Type B pancreatic cell (in vitro differentiated cells): ENCODE data around the gene TNFRSF6B. TPM values are rescaled to one million over a fixed set of nuclear protein-coding genes. Genes with fewer than 3 reads are reported as not detected.

Experiments
- DNase-seq: peaks from one replicate; pipeline ENCODE4 v3.0.0; 2021; ENCODE audit warnings: mixed read lengths; ENCODE audit not compliant: unreplicated experiment; ENCODE audit errors: extremely low spot score
- H3K27ac Mint-ChIP-seq: 2 replicates; pipeline ENCODE4 v1.8.0; 2021; ENCODE audit warnings: mild to moderate bottlenecking, mixed read lengths
- H3K27me3 Mint-ChIP-seq: 2 replicates; pipeline ENCODE4 v1.8.0; 2021; ENCODE audit warnings: mixed read lengths
- H3K36me3 Mint-ChIP-seq: 2 replicates; pipeline ENCODE4 v1.8.0; 2021; ENCODE audit warnings: mixed read lengths
- H3K4me1 Mint-ChIP-seq: one replicate; pipeline ENCODE4 v1.8.0; 2021; ENCODE audit warnings: mixed read lengths; ENCODE audit not compliant: unreplicated experiment
- H3K4me3 Mint-ChIP-seq: 2 replicates; pipeline ENCODE4 v1.8.0; 2021; ENCODE audit warnings: mild to moderate bottlenecking, mixed read lengths
- H3K9me3 Mint-ChIP-seq: 2 replicates; pipeline ENCODE4 v1.8.0; 2021; ENCODE audit warnings: mixed read lengths
- total RNA-seq: library from RNA; stranded (reverse); gene quantifications from 2 replicates; pipeline ENCODE4 v1.2.1, GENCODE V29; 2021; ENCODE audit warnings: low replicate concordance
- TF ChIP-seq, protein P1 (sequence below): fragments of 200-600 bp; sonication (generic); conservative IDR thresholded peaks from 2 replicates; pipeline ENCODE4 v1.5.0; 2021; ENCODE audit warnings: antibody characterized with exemption, mild to moderate bottlenecking

Gene TNFRSF6B
- total RNA-seq, 1 donor from 2014 or later, result not detected

DNA sequence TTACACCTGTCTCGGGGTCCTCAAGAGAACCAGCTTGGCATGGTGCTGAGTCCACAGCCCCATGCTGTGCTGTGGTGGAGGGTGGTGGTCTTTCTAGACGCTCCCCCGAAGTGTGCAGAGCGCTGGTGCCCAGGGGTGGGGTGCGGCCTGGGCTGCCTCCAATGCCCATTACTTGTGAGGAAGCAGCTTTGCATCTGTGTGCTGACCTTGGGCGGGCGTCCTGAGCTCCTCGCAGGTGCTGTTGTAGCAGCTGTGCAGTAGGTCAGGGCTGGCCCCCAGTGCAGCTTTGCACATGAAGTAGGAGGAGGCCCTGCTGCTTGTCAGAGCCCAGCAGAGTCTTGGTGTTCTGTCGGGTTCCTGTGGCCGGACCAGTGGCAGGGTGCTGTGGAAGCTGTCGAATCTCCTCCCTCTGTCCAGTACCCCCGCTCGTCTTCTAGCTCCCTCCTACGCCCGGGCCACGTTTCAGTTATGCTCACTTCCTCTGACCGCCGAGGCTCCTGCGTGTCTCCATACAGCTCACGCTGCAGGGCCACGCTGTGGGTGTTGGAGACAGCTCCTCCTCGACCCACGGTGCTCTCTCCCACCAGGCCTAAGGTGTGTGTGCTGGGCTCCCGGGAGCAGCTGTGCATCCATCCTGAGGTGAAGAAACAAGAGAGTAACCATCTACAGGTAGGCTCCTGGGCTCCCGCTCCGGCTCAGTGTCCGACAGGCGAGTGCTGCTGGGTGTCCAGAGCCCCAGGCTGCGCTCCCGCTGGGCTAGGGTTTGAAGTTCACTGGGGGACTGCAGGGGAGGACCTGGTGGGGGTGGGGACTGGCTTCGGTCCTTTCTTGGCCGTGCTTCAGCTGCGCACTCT lies 34.3 kb upstream of the TNFRSF6B start:
- Mint-ChIP-seq H3K4me3 (no peak overlapping the region), H3K36me3 (no peaks in the 10 kb centered on the region), H3K27me3 (no peaks in the 10 kb centered on the region), H3K9me3 (no peaks in the 10 kb centered on the region), H3K4me1 (peaks cover 19% of the 10 kb centered on the region), H3K27ac (no peak overlapping the region)
- TF ChIP-seq, protein P1, sequence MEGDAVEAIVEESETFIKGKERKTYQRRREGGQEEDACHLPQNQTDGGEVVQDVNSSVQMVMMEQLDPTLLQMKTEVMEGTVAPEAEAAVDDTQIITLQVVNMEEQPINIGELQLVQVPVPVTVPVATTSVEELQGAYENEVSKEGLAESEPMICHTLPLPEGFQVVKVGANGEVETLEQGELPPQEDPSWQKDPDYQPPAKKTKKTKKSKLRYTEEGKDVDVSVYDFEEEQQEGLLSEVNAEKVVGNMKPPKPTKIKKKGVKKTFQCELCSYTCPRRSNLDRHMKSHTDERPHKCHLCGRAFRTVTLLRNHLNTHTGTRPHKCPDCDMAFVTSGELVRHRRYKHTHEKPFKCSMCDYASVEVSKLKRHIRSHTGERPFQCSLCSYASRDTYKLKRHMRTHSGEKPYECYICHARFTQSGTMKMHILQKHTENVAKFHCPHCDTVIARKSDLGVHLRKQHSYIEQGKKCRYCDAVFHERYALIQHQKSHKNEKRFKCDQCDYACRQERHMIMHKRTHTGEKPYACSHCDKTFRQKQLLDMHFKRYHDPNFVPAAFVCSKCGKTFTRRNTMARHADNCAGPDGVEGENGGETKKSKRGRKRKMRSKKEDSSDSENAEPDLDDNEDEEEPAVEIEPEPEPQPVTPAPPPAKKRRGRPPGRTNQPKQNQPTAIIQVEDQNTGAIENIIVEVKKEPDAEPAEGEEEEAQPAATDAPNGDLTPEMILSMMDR, result no peak
- no peak for DNase-seq

DNA sequence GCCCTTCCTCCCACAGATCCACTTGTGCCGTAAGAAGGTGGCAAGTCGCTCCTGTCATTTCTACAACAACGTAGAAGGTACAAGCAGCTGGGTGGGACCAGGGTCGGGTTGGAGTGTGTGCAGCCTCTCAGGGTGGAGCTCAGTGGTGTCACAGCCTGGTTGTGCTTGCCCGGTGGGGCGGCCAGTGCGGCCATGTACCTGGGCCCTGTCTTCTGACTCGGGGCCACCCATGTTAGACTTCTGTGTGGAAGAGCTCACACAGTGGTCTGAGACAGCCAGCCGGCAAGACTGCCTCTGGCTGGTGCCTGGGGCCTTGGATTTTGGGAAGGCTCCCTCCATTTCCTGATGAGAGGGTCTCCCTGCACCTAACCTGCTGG lies 33.7 kb upstream of the TNFRSF6B start:
- peaks cover 19% of the 10 kb centered on the region for H3K4me1 Mint-ChIP-seq
- DNase-seq, result no peak
- H3K4me3 Mint-ChIP-seq, result no peak overlapping the region
- no peaks in the 10 kb centered on the region for H3K9me3 Mint-ChIP-seq
- no peaks in the 10 kb centered on the region for H3K27me3 Mint-ChIP-seq
- TF ChIP-seq, protein P1, result no peak
- H3K36me3 Mint-ChIP-seq, result no peaks in the 10 kb centered on the region
- no peak overlapping the region for H3K27ac Mint-ChIP-seq

DNA sequence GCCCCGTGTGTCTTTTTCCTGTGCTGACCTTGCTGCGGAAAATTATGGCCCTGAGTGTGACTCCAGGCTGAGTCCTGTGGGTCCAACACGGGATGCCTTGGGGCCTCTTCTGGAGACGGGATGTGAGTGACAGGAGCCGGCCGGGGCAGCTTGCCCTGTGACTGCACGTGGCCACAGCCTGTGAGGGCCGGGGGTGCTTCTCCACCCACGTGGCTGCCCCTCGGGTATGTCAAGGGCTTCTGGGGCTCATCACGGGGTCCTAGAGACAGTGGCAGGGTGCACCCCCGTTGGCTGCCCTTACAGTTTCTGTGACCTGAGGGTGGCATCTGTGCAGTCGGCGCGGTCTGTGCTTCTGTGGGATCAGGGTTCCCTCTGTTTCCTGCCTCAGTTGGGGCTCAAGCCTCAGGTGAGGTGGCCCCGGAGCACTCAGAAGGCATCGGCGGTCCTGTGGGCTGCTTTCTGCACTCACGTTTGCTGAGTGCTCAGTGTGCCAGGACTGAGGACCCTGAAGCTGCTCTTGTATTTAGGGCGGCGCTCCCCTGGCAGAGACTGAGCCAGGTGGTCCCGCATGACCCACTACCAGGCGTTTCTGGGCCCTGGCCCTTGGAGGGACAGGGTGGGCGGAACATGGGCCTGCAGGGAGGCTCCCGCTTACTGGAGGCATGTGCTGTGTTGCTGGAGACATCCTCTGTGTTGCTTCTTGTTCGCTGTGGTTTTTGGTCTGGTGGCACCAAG lies 33.0 kb upstream of the TNFRSF6B start:
- H3K27me3 Mint-ChIP-seq, result no peaks in the 10 kb centered on the region
- H3K27ac Mint-ChIP-seq, result no peak overlapping the region
- no peaks in the 10 kb centered on the region for H3K9me3 Mint-ChIP-seq
- no peak for DNase-seq
- TF ChIP-seq, protein P1, result no peak
- H3K4me3 Mint-ChIP-seq, result no peak overlapping the region
- H3K4me1 Mint-ChIP-seq, result peaks cover 17% of the 10 kb centered on the region
- H3K36me3 Mint-ChIP-seq, result peaks cover 5% of the 10 kb centered on the region

DNA sequence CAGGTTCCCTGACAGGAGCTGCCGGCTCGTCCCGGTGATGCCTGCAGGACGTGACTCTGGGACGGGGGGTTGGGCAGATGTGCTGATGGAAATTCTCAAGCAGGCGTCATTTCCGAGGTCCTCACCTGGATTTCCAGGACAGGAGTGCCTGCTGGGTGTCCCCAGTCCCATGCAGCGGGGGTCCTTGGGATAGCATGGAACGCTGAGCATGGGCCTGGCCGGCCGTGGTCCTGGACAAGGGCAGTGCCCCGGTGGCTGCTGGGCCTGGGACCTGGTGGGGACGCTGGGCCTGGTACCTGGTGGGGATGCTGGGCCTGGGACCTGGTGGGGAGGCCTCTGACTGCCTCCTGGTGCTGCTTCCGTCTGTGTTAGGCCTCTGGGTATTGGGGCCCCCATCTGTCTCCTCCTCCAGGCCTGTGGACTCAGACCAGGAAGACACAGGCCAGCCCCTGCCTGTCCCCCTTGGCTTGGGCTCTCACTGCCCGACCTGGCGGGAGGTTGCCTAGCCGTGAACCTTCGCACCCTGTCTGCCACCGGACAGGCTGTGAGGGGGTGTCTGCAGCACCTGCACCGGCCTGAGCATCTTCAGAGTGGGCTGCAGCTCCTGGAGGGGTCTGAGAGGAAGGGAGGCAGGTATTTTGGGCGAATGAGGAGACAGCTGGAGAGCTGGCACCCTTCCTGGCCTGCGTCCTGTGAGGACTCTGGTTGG lies 32.2 kb upstream of the TNFRSF6B start:
- Mint-ChIP-seq H3K4me3 (no peak overlapping the region), H3K4me1 (peaks cover 11% of the 10 kb centered on the region), H3K36me3 (peaks cover 9% of the 10 kb centered on the region), H3K27me3 (no peaks in the 10 kb centered on the region), H3K27ac (no peak overlapping the region), H3K9me3 (no peaks in the 10 kb centered on the region)
- TF ChIP-seq, protein P1, result no peak
- no peak for DNase-seq

DNA sequence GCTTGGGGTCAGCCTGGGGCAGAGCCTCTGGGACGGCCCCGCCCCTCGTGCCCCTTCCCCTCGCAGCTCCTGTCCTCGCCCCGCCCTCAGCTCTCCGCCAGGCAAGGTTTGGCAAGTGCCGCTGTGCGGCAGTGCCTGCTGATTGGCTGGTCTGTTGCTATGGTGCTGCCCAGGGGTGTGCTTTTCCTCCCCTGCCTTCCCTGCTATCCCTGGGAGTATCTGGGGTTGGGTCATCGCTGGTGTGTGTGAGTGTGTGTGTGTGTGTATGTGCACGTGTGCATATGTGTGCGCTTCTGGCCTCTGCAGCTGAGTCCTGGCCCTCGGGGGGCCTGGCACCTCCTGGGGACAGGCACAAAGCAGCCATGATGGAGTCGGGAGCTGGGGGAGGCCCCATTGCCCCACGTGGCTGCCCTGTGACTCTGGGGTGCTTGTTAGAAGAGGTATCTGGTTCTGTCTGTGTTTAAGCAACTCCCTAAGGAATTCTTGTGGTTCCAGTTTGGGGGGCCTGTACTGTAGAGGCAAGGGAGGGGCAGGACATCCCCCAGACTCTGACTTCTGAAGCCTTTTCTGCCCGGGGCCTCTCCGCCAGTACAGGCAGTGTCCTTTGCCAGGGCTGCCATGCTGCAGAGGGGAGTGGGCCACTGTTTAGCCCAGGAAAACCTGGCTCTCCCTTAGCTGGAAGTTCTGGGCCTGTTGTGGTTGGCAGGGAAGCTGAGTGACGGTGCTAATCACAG lies 31.4 kb upstream of the TNFRSF6B start:
- H3K9me3 Mint-ChIP-seq, result no peaks in the 10 kb centered on the region
- H3K36me3 Mint-ChIP-seq, result peaks cover 9% of the 10 kb centered on the region
- peaks cover 4% of the 10 kb centered on the region for H3K4me1 Mint-ChIP-seq
- TF ChIP-seq, protein P1, result no peak
- H3K27me3 Mint-ChIP-seq, result no peaks in the 10 kb centered on the region
- no peak overlapping the region for H3K27ac Mint-ChIP-seq
- H3K4me3 Mint-ChIP-seq, result no peak overlapping the region
- no peak for DNase-seq
